HEK293 (cell line): ENCODE data around the gene GALE.

Experiments used
- CTCF ChIA-PET: fragments of 350-600 bp; formaldehyde crosslinking; extraction: SDS; loops from one replicate; lab custom pipeline; 2021; ENCODE audit warnings: antibody characterized with exemption; lab: Yijun Ruan, JAX
- POLR2A ChIA-PET: fragments of 300-600 bp; formaldehyde crosslinking; extraction: SDS; loops from one replicate; lab custom pipeline; 2020; ENCODE audit warnings: antibody characterized with exemption, inconsistent platforms; lab: Yijun Ruan, JAX
- H3K27ac ChIP-seq: fragments of 200-500 bp; sonication (Bioruptor generic); 2 replicates; pipeline ENCODE4 v1.5.1; 2014; ENCODE audit warnings: low read depth, low read length, control low read depth, inconsistent platforms; ENCODE audit errors: extremely low read depth
- H3K36me3 ChIP-seq, 2 experiments: fragments of 200-500 bp in 1 of 2; sonication (Bioruptor generic) in 1 of 2; 1 replicate in 1 of 2; 2 replicates in 1 of 2; pipeline ENCODE4 v1.5.1; 2014 to 2017; ENCODE audit warnings: inconsistent platforms in 2 of 2, low read length in 2 of 2; ENCODE audit not compliant: control insufficient read depth in 2 of 2, insufficient read depth in 1 of 2
- H3K4me1 ChIP-seq: fragments of 200-500 bp; sonication (Bioruptor generic); 2 replicates; pipeline ENCODE4 v1.5.1; 2014; ENCODE audit warnings: mild to moderate bottlenecking, low read length, inconsistent platforms; ENCODE audit not compliant: control insufficient read depth, insufficient read depth
- H3K4me3 ChIP-seq: 2 replicates; pipeline ENCODE4 v1.5.1; 2011; ENCODE audit warnings: low read depth, mild to moderate bottlenecking, control low read depth, low read length, moderate library complexity
- H3K9me3 ChIP-seq: fragments of 200-500 bp; sonication (Bioruptor generic); 2 replicates; pipeline ENCODE4 v1.5.1; 2014; ENCODE audit warnings: low read depth, low read length, inconsistent platforms; ENCODE audit not compliant: control insufficient read depth, insufficient read depth
- AEBP2 ChIP-seq: fragments of 450-650 bp; formaldehyde crosslinking; IDR thresholded peaks from 2 replicates; pipeline ENCODE4 v1.5.1; 2016; ENCODE audit warnings: missing biosample characterization, missing genetic modification characterization, borderline replicate concordance
- CTCF ChIP-seq: fragments of 450-650 bp; formaldehyde crosslinking; IDR thresholded peaks from 2 replicates; pipeline ENCODE4 v1.5.1; 2016; ENCODE audit warnings: missing biosample characterization, missing genetic modification characterization
- KLF16 ChIP-seq: fragments of 450-650 bp; formaldehyde crosslinking; IDR thresholded peaks from 2 replicates; pipeline ENCODE4 v1.5.1; 2017; ENCODE audit warnings: missing biosample characterization, missing genetic modification characterization
- SCRT2 ChIP-seq: fragments of 450-650 bp; formaldehyde crosslinking; IDR thresholded peaks from 2 replicates; pipeline ENCODE4 v1.5.1; 2016; ENCODE audit warnings: missing biosample characterization, missing genetic modification characterization
- SETDB1 ChIP-seq: IDR thresholded peaks from one replicate; pipeline ENCODE4 v1.6.1; 2017; ENCODE audit warnings: mild to moderate bottlenecking, low read length, moderate library complexity, mixed read lengths; ENCODE audit not compliant: insufficient read length
- YY2 ChIP-seq: fragments of 450-650 bp; formaldehyde crosslinking; IDR thresholded peaks from 2 replicates; pipeline ENCODE4 v1.5.1; 2016; ENCODE audit warnings: missing biosample characterization, missing genetic modification characterization
- ZBTB44 ChIP-seq: fragments of 450-650 bp; IDR thresholded peaks from 2 replicates; pipeline ENCODE4 v1.5.1; 2018; ENCODE audit warnings: missing biosample characterization, mild to moderate bottlenecking, missing genetic modification characterization
- ZIC2 ChIP-seq: fragments of 450-650 bp; formaldehyde crosslinking; IDR thresholded peaks from 2 replicates; pipeline ENCODE4 v1.5.1; 2016; ENCODE audit warnings: missing biosample characterization, missing genetic modification characterization
- ZNF2 ChIP-seq: fragments of 450-650 bp; formaldehyde crosslinking; IDR thresholded peaks from 2 replicates; pipeline ENCODE4 v1.5.1; 2016; ENCODE audit warnings: missing biosample characterization, missing genetic modification characterization
- ZNF211 ChIP-seq: fragments of 450-650 bp; formaldehyde crosslinking; IDR thresholded peaks from 2 replicates; pipeline ENCODE4 v1.5.1; 2016; ENCODE audit warnings: low read depth, missing biosample characterization, missing genetic modification characterization
- ZNF274 ChIP-seq, 2 experiments: fragments of 200-500 bp in 1 of 2; fragments of 450-650 bp in 1 of 2; sonication (Bioruptor generic) in 1 of 2; formaldehyde crosslinking in 1 of 2; IDR thresholded peaks; 2 replicates each; pipeline versions ENCODE4 v1.5.1 to v1.6.1; 2014 to 2016; ENCODE audit warnings: borderline replicate concordance in 1 of 2, inconsistent platforms in 1 of 2, low read length in 1 of 2, missing biosample characterization in 1 of 2, missing genetic modification characterization in 1 of 2
- ZNF302 ChIP-seq: fragments of 450-650 bp; formaldehyde crosslinking; IDR thresholded peaks from 2 replicates; pipeline ENCODE4 v1.5.1; 2016; ENCODE audit warnings: missing biosample characterization, missing genetic modification characterization, low read depth
- ZNF423 ChIP-seq: fragments of 450-650 bp; formaldehyde crosslinking; IDR thresholded peaks from 2 replicates; pipeline ENCODE4 v1.5.1; 2016; ENCODE audit warnings: missing biosample characterization, missing genetic modification characterization

The GALE gene

GRCh38 chr1:23798662-23799142, 1.9 kb downstream of the GALE start:
- H3K27ac ChIP-seq: no peak overlapping the region
- ChIA-PET CTCF (interaction anchor here (0.6 to 5.6 kb wide), 6 partner anchors 8 to 360 kb away, joined by 3 to 52 read pairs (median 4); no protein-coding TSS in a partner anchor), POLR2A (interaction anchor here (0.6 to 5.5 kb wide), 6 partner anchors 8 to 291 kb away, joined by 3 to 47 read pairs (median 7); partner anchors contain the start of genes ELOA, HMGCL, LYPLA2 and PITHD1)
- no peak overlapping the region for H3K4me3 ChIP-seq
- peaks cover 0 to 67% of the 10 kb centered on the region in 2 experiments; a peak in 2 of 3 replicates for H3K36me3 ChIP-seq
- TF ChIP-seq SCRT2 (tag by site-specific recombination): peak; percentile 53
- no peak for TF ChIP-seq KLF16
- TF ChIP-seq AEBP2 (tag by site-specific recombination): no peak
- TF ChIP-seq ZNF423 (tag by site-specific recombination): no peak
- TF ChIP-seq ZNF2 (tag by site-specific recombination): no peak
- no peak for TF ChIP-seq YY2 (tag by site-specific recombination)
- peak; percentile 40; the same call in 1 of the 2 replicates for TF ChIP-seq CTCF (tag by site-specific recombination)
- H3K4me1 ChIP-seq: peaks cover 3% of the 10 kb centered on the region; the same call in 1 of the 2 replicates
- no peaks in the 10 kb centered on the region for H3K9me3 ChIP-seq

- TF ChIP-seq ZNF274 (IDR thresholded peaks at IDR 0.05; ENCODE audit: low read length) (no peak), ZNF274 (tag by site-specific recombination; IDR thresholded peaks at IDR 0.05; ENCODE audit: borderline replicate concordance) (no peak), ZNF211 (tag by site-specific recombination) (no peak), SETDB1 (no peak), ZBTB44 (no peak), ZIC2 (tag by site-specific recombination) (no peak), ZNF302 (tag by site-specific recombination) (no peak), SCRT2 (tag by site-specific recombination) (no peak)
- POLR2A ChIA-PET: interaction anchor here (0.6 to 5.5 kb wide), 6 partner anchors 7 to 243 kb away, joined by 3 to 47 read pairs (median 8); partner anchors contain the start of genes HMGCL, LYPLA2 and PITHD1
- no peak overlapping the region for H3K27ac ChIP-seq
- no peaks in the 10 kb centered on the region for H3K9me3 ChIP-seq
- CTCF ChIA-PET: interaction anchor here (0.9 to 5.6 kb wide), 5 partner anchors 8 to 112 kb away, joined by 3 to 52 read pairs (median 4); no protein-coding TSS in a partner anchor
- peaks cover 3% of the 10 kb centered on the region; the same call in 1 of the 2 replicates for H3K4me1 ChIP-seq
- peaks cover 0 to 73% of the 10 kb centered on the region in 2 experiments; a peak in 2 of 3 replicates for H3K36me3 ChIP-seq
- H3K4me3 ChIP-seq: no peak overlapping the region
Observed at GRCh38 chr1:23797478-23798448, 2.8 kb downstream of the GALE start.
